Measurements from ENCODE around the gene OR10H5. TPM values are rescaled to one million over a fixed set of nuclear protein-coding genes. Genes with fewer than 3 reads are reported as not detected.
"Not testable (repeated sequence)": the region's sequence is repeated elsewhere in the genome, so short reads cannot be mapped to it uniquely, and the experiment has no call there.

Gene OR10H5
- total RNA-seq, 1 donor from 2014 or later, result not detected

DNA sequence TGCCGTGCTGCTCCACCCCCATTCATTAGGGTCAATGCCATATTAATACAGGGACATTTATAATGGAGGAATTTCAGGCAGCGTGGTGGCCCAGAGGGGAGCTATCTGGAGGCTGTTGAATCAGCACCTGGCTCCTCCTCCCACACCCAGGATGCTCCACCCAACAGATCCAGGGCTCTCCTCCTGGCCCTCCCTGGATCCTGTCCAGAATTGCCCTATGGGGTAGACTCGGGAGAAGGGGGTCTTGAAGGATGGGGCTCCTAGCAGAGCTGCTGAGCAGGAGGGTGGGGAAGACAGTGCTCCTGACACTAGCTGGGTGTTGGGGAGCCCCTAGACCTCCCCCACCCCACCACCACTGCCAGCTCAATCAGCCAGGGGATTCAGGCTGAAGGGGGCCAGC is 5.2 kb upstream of the OR10H5 start:
- Mint-ChIP-seq H3K27me3 (ENCODE audit: unreplicated experiment) (no peaks in the 10 kb centered on the region), H3K4me3 (ENCODE audit: unreplicated experiment) (no peak overlapping the region), H3K4me1 (ENCODE audit: unreplicated experiment) (no peaks in the 10 kb centered on the region), H3K9me3 (ENCODE audit: unreplicated experiment) (no peaks in the 10 kb centered on the region), H3K36me3 (ENCODE audit: unreplicated experiment) (no peaks in the 10 kb centered on the region), H3K27ac (ENCODE audit: unreplicated experiment) (no peak overlapping the region)
- no peak for DNase-seq (ENCODE audit: extremely low spot score, unreplicated experiment)
- TF ChIP-seq, protein P1, sequence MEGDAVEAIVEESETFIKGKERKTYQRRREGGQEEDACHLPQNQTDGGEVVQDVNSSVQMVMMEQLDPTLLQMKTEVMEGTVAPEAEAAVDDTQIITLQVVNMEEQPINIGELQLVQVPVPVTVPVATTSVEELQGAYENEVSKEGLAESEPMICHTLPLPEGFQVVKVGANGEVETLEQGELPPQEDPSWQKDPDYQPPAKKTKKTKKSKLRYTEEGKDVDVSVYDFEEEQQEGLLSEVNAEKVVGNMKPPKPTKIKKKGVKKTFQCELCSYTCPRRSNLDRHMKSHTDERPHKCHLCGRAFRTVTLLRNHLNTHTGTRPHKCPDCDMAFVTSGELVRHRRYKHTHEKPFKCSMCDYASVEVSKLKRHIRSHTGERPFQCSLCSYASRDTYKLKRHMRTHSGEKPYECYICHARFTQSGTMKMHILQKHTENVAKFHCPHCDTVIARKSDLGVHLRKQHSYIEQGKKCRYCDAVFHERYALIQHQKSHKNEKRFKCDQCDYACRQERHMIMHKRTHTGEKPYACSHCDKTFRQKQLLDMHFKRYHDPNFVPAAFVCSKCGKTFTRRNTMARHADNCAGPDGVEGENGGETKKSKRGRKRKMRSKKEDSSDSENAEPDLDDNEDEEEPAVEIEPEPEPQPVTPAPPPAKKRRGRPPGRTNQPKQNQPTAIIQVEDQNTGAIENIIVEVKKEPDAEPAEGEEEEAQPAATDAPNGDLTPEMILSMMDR (IDR thresholded peaks at IDR 0.05), result no peak

GRCh38 chr19:15782896-15783295 is 4.6 kb upstream of the OR10H5 start:
- H3K27me3 Mint-ChIP-seq (ENCODE audit: unreplicated experiment); DNase-seq (ENCODE audit: extremely low spot score, unreplicated experiment); H3K27ac Mint-ChIP-seq (ENCODE audit: unreplicated experiment); H3K36me3 Mint-ChIP-seq (ENCODE audit: unreplicated experiment); H3K4me1 Mint-ChIP-seq (ENCODE audit: unreplicated experiment); H3K9me3 Mint-ChIP-seq (ENCODE audit: unreplicated experiment); H3K4me3 Mint-ChIP-seq (ENCODE audit: unreplicated experiment): not testable (repeated sequence)

DNA sequence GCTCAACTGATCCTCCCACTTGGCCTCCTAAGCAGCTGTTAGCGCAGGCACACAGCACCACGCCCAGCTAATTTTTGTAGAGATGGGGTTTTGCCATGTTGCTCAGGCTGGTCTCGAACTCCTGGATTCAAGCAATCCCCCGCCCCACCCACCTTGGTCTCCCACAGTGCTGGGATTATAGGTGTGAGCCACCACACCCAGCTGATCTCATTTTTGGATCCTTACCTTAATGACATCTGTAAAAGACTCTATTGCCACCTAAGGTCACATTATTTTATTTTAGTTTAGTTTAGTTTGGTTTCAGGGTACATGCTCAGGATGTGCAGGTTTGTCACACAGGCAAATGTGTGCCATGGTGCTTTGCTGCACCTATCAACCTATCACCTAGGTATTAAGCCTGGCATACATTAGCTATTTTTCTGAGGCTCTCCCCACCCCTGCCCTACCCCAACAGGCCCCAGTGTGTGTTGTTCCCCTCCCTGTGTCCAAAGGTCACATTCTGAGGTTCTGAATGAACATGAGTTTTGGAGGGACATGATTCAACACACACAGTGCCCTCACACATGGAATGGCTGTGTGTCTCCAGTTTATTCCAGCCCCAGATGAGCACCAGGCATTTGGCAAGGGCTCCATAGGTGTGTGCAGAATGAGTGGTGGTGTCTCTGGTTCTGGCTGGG is 1.3 kb downstream of the OR10H5 start:
- Mint-ChIP-seq H3K4me1 (ENCODE audit: unreplicated experiment) (no peaks in the 10 kb centered on the region), H3K27me3 (ENCODE audit: unreplicated experiment) (no peaks in the 10 kb centered on the region), H3K36me3 (ENCODE audit: unreplicated experiment) (no peaks in the 10 kb centered on the region), H3K9me3 (ENCODE audit: unreplicated experiment) (peaks cover 9% of the 10 kb centered on the region), H3K27ac (ENCODE audit: unreplicated experiment) (no peak overlapping the region), H3K4me3 (ENCODE audit: unreplicated experiment) (no peak overlapping the region)
- TF ChIP-seq, protein P1 (IDR thresholded peaks at IDR 0.05), result no peak
- DNase-seq (ENCODE audit: extremely low spot score, unreplicated experiment), result no peak

DNA sequence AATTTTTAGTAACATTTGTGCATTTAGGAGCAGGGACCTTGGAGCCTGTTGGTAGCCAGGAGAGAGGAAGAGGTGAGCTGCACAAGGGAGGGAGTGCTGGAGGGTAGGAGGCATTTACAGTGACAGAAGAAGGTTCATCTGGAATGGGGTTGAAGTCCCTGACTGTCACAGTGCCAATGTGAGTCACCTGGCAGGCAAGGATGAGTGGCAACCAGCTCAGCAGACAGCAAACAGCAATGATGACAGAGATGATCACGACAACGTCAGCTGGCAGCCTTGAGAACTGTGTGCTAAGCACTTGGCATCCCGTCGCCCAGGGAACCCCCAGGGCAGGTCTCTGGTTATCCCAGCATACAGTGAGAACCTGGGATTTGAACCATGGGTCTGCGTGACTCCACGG is 2.6 kb downstream of the OR10H5 start:
- peaks cover 9% of the 10 kb centered on the region for H3K9me3 Mint-ChIP-seq (ENCODE audit: unreplicated experiment)

DNA sequence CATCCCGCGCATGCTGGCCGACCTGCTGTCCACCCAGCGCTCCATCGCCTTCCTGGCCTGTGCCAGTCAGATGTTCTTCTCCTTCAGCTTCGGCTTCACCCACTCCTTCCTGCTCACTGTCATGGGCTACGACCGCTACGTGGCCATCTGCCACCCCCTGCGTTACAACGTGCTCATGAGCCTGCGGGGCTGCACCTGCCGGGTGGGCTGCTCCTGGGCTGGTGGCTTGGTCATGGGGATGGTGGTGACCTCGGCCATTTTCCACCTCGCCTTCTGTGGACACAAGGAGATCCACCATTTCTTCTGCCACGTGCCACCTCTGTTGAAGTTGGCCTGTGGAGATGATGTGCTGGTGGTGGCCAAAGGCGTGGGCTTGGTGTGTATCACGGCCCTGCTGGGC is 6.8 kb downstream of the OR10H5 start:
- not testable (repeated sequence) for H3K27ac Mint-ChIP-seq (ENCODE audit: unreplicated experiment)

More for the DNA sequence above, 2.6 kb downstream of the OR10H5 start:
- H3K36me3 Mint-ChIP-seq (ENCODE audit: unreplicated experiment), result no peaks in the 10 kb centered on the region
- TF ChIP-seq, protein P1 (IDR thresholded peaks at IDR 0.05), result no peak
- no peak overlapping the region for H3K4me3 Mint-ChIP-seq (ENCODE audit: unreplicated experiment)
- no peaks in the 10 kb centered on the region for H3K4me1 Mint-ChIP-seq (ENCODE audit: unreplicated experiment)
- DNase-seq (ENCODE audit: extremely low spot score, unreplicated experiment), result no peak
- no peaks in the 10 kb centered on the region for H3K27me3 Mint-ChIP-seq (ENCODE audit: unreplicated experiment)
- H3K27ac Mint-ChIP-seq (ENCODE audit: unreplicated experiment), result no peak overlapping the region

GRCh38 chr19:15810335-15810734 is 22.9 kb downstream of the OR10H5 start:
- TF ChIP-seq, protein P1 (IDR thresholded peaks at IDR 0.05), result no peak
- H3K27ac Mint-ChIP-seq (ENCODE audit: unreplicated experiment), result no peak overlapping the region
- no peaks in the 10 kb centered on the region for H3K36me3 Mint-ChIP-seq (ENCODE audit: unreplicated experiment)
- no peak overlapping the region for H3K4me3 Mint-ChIP-seq (ENCODE audit: unreplicated experiment)
- DNase-seq (ENCODE audit: extremely low spot score, unreplicated experiment), result no peak
- peaks cover 17% of the 10 kb centered on the region for H3K9me3 Mint-ChIP-seq (ENCODE audit: unreplicated experiment)
- no peaks in the 10 kb centered on the region for H3K27me3 Mint-ChIP-seq (ENCODE audit: unreplicated experiment)
- no peaks in the 10 kb centered on the region for H3K4me1 Mint-ChIP-seq (ENCODE audit: unreplicated experiment)

More for the DNA sequence above, 6.8 kb downstream of the OR10H5 start:
- DNase-seq (ENCODE audit: extremely low spot score, unreplicated experiment); H3K4me1 Mint-ChIP-seq (ENCODE audit: unreplicated experiment); H3K27me3 Mint-ChIP-seq (ENCODE audit: unreplicated experiment); H3K4me3 Mint-ChIP-seq (ENCODE audit: unreplicated experiment); H3K36me3 Mint-ChIP-seq (ENCODE audit: unreplicated experiment): not testable (repeated sequence)
- peaks cover 19% of the 10 kb centered on the region for H3K9me3 Mint-ChIP-seq (ENCODE audit: unreplicated experiment)
